Dedifferentiated amniotic fluid mesenchymal stem cell (primary cell): Measurements from ENCODE around the gene CARMIL1.

Source experiments
- DNase-seq: peaks from one replicate; pipeline ENCODE4 v3.0.0-alpha.2; 2016; ENCODE audit errors: extremely low spot score

The CARMIL1 gene

GRCh38 chr6:25613415-25613814 lies 334.2 kb downstream of the CARMIL1 start:
- no peak for DNase-seq

GRCh38 chr6:25614052-25614451 lies 334.9 kb downstream of the CARMIL1 start:
- DNase-seq: no peak

DNA sequence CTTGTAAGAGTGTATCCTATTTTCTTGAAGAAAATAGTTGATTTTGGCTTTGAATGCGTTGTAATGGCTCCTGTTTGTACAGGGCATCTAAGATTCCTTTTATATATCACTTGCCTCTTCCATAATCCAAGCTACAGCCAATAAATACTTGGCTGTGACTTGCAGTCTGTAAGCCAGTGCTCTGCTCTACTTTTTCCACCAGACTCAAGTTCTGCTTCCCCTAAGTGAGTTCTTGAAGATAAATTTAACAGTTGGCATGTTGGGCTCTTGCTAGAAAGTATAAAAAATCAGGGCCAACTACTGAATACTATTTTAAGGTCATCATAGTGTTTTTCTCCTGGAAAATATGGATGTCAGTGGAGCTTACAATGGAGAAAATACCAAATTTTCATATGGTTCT lies 336.3 kb downstream of the CARMIL1 start:
- no peak for DNase-seq

DNA sequence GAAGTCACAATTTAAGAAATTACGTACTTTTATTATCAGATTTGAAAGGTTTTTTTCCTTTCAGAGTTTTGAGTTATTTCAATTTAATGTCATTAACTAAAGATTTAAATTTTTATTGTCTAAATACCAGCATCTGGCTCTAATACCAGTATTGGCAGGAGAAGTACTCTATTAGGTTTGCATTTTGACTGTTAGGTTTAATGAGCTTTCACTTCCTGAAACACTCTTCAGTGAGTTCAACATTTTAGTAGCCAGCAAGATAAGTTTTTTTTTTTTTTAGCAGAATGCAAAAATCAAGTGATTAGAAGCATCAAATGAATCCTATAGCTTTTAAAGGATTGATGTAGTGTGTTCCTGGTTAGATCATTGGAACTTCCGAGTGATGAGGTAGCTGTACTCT lies 338.8 kb downstream of the CARMIL1 start:
- DNase-seq: no peak

- no peak for DNase-seq
These were observed 340.0 kb downstream of the CARMIL1 start for GRCh38 chr6:25619217-25619616.

- DNase-seq: no peak
These were observed 341.2 kb downstream of the CARMIL1 start for GRCh38 chr6:25620391-25620790.

DNA sequence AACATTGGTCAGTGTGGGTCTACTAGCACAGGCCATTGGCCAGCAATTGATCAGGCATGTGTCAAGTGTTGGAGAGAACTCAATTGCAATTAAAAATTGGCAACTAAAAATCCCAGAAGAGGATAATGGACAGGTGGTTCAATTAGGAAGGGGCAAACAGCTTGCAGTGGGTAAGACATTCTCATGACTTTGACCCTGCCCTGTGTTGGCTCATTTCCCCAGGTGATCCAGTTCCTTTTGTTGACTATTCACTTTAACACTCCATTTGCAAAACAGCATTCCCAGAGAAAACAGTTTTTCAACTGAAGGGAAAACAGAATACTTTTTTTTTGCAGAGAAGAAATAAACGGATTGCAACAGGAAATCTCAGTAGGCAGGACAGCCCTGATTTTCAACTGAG lies 343.9 kb downstream of the CARMIL1 start:
- no peak for DNase-seq

- DNase-seq: no peak
These were observed 344.7 kb downstream of the CARMIL1 start for GRCh38 chr6:25623879-25624278.

DNA sequence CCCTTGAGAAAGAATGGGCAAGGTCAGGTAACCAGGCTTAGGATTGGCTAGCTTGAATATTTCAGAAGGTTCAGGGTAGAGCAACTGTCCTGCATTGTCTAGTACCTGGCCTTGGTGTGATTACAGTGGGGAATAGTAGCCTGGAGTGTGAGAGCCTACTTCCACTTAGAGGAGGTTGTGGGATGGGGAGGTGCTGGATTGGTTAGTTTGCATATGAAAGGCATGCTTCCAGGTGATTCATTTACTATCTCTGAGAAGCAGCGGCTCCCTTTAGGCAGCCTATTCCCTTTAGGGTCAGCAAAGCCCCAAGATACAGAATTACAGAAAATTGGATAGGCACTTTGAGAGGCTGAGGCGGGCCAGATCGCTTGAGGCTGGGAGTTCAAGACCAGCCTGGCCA lies 347.8 kb downstream of the CARMIL1 start:
- DNase-seq: no peak

GRCh38 chr6:25628471-25629197 lies 349.5 kb downstream of the CARMIL1 start:
- DNase-seq: no peak

DNA sequence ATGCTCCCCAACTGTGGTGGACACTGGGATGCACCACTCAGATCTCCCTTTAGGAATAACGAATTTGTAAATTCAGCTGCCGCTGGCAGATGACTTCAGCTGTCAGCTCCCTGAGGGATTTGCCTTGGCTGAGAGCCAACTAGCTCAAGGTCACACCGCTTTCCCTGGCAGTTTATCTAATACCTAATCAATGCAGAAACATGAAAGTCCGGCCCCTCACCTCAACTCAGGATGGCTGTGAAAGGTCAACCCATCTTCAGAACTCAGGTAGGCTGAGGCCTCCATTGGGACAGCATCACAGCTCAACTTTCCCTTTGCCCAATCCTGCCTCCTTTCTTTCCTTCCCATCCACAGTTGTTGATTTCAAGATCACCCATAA lies 350.0 kb downstream of the CARMIL1 start:
- no peak for DNase-seq

GRCh38 chr6:25630508-25631278 lies 351.5 kb downstream of the CARMIL1 start:
- DNase-seq: no peak

DNA sequence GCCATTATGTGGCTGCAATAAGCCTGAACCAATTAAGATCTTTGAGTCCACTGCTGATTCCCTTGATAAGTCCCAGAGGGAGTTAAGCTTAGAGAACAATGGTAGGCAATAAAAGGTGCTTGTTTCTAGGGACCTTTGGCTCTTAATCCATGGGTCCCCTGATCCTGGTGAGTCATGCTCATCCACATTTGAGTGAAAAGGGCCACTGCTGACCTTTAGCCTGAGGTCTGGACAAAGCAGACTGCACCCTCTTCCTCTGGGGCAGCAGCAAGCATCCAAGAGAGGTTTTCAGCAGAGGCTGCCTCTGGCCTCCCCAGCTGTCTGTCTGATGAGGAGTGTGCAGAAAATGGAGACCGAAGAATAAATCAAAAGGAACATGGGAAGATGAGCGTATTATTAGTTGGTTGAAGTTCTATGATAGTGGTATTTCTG lies 356.7 kb downstream of the CARMIL1 start:
- DNase-seq: no peak

DNA sequence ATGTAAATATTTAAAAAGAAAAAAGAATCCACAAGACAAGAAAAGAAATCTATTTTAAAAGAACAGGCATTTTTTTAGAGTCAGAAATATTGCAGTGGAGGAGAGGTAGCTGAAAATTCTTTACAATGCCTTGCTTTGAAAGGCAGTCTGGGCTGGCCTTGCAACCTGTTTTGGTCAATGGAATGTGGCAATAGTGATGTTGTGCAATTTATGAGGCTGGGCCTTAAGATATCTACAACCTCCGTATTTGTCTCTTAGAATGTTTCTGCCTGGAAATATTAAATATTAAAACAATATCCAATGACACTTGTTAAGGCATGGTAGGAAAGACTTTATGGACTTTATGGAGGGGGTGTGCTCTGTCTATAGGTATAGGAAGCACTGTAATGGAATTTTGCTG lies 358.0 kb downstream of the CARMIL1 start:
- DNase-seq: no peak

DNA sequence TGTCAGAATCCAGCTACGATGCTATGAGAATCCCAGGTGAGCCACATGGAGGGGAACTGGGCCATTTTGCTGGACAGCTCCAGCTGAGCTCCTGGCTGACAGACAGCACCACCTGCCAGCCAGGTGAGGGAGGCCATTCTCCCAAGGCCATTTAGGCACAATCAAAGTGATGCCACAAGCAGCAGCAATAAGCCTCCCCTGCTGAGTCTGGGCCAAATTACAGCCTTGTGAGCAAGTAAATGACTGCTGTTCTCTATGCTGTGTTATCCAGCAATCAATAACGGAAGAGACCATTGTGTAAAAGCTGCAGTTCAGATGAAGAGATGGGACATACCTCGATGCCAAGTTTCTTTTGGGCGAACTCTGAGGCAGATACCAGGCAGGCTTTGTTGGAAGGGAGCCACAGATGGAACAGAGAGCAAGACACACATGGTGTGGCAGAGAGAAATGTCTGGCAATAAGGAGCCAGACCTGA lies 358.8 kb downstream of the CARMIL1 start:
- DNase-seq: no peak

GRCh38 chr6:25639653-25640052 lies 360.5 kb downstream of the CARMIL1 start:
- no peak for DNase-seq

DNA sequence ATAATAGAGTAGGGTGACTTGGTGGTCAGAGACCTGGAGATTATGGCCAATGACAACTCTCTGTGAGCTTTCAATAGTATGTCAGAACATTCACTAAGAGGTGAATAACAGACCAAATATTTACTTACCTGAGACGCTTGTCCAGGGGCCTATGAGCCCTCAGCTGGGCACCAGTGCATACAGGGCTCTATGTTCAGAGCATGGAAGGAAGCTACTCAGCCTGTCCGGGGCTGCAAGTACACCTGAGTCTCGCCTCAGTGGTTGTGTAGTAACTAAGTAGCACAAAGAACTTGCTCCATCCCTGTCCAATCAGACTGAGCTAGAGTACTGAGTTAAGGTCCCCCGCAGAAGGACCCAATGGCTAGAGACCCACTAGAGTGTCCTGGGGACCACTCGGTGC lies 361.3 kb downstream of the CARMIL1 start:
- no peak for DNase-seq

DNA sequence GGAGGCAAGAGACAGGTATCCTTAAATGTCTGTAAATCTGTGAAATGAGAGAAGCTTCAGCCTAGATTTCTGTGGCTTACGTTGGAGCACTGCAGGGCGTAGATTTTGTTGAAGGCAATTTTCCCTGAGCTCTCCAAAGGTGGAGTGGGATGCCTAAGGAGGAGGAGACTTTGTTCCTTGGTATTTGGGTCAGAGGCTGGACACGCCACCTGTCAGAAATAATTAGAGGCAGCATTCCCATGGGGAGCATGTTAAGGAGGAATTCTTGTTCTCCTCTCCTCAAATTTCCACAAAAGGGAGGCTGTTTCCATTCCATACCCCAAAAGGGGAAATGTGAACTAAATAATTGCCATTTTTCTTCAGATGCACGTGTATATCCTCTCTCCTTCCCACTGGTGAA lies 361.7 kb downstream of the CARMIL1 start:
- no peak for DNase-seq

GRCh38 chr6:25641377-25641776 lies 362.2 kb downstream of the CARMIL1 start:
- DNase-seq: no peak

DNA sequence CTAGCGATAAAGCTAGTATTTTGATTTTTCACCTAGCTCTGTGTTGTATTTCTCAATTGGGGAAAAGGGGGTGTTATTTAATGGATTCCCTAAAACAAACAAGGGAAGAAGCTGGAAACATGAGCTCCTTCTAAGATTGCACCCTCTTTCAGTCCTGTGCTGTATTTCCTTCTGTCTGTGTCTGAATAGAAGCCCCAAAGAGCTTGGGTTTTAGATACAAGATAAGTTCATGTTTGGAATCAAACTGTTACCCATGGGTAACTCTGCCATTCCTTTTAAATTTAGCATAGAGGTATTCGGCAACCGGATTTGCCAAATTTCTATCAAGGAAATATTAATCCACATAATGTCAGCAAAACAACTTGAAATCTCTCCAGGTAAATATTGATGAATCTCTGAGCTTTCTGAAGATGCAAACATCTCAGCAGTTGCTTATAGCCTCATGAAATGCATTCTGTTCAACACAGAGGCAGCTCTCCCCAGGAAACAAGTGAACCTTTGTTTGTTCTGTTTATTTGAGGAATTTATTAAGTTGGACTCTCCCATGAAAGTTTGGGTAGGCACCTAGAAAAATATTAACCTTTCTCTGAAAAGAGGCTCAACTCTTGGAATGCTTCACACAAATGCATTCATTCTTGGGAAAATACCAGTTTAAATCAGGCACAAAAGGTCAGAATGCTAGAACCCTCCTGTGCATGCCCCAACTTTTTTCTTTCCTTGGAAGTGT lies 362.9 kb downstream of the CARMIL1 start:
- no peak for DNase-seq

DNA sequence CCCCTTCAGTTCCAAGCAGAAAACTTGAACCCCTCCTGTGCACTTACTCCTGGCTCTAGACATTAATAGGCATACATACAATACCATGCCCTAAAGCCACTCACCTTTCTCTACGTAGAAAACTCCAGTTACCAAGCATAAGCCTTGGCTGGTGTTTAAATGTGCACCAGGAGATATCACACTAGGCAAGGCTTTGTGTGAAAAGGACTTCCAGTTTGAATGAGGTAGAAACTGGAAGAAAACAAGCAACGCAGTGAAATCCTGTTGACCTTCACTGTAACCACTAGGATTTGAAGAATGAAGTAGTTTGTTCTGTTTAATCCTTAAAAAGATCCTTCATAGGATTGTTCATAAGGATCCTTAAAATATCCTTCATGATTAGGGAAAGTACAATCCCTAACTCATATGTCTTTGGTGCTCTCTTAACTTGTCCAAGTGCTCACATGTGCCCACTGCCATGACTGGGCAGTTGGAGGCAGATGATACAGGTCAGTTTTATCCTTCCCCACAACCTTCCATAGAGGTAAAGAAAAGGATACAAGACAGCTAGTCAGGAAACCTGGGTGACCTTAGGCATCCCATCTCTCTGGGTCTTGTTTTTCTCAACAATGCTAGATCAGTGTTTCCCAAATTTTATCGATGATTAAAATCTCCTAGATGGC lies 363.6 kb downstream of the CARMIL1 start:
- no peak for DNase-seq

- DNase-seq: no peak
These were observed 366.7 kb downstream of the CARMIL1 start for GRCh38 chr6:25645916-25646315.
